ENCODE measurements around the gene MAP3K2.

DNA sequence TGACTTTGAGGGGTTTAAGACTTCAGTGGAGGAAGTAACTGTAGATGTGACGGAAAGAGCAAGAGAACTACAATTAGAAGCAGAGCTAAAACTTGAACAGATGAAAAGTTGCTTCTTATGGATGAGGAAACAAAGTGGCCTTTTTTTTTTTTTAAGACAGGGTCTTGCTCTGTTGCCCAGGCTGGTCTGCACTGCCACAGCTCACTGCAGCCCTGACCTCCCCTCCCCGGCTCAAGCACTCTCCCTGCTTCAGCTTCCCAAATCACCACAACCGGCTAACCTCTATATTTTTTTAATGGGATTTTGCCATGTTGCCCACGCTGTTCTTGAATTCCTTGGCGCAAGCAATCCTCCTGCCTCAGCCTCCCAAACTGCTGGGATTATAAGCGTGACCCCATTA is 3.2 kb downstream of the MAP3K2 start:
- TF ChIP-seq EZH2 (IDR thresholded peaks at IDR 0.05; ENCODE audit: insufficient read depth, poor library complexity, severe bottlenecking) = no peak
- TF ChIP-seq EZH2phosphoT487 (IDR thresholded peaks at IDR 0.05; ENCODE audit: insufficient read depth, low read depth) = no peak

Measured in GM23248 (cell line).